GM18502 (cell line): ENCODE data around the gene NEMP2.

Experiments used
- ATAC-seq: cut with Tn5 transposase; IDR thresholded peaks from one replicate; pipeline ENCODE4 v1.9.1; 2021; ENCODE audit warnings: mild to moderate bottlenecking; ENCODE audit not compliant: unreplicated experiment, poor library complexity

Gene NEMP2

GRCh38 chr2:190462181-190462580 lies 72.3 kb downstream of the NEMP2 start:
- ATAC-seq = no peak

- ATAC-seq = no peak
These were observed 74.0 kb downstream of the NEMP2 start for GRCh38 chr2:190460487-190460886.

DNA sequence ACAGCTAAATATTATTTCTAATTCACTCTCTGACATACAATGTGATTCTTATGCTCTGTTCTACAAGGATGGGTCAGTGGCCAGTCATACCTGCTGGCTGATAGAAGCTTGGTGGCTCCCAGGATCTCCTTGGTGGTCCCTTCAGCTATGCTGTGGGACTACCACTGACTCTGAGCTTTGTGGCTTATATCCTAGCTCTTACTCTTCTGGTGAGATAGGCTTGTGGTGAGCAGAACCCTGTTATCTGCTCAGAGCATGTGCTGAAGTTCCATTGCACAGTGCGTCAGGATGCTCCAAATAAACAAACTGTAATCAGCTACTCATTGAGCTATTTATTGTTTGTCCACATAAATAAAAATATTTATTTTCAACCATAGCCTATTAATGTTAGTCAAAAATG lies 74.6 kb downstream of the NEMP2 start:
- no peak for ATAC-seq

DNA sequence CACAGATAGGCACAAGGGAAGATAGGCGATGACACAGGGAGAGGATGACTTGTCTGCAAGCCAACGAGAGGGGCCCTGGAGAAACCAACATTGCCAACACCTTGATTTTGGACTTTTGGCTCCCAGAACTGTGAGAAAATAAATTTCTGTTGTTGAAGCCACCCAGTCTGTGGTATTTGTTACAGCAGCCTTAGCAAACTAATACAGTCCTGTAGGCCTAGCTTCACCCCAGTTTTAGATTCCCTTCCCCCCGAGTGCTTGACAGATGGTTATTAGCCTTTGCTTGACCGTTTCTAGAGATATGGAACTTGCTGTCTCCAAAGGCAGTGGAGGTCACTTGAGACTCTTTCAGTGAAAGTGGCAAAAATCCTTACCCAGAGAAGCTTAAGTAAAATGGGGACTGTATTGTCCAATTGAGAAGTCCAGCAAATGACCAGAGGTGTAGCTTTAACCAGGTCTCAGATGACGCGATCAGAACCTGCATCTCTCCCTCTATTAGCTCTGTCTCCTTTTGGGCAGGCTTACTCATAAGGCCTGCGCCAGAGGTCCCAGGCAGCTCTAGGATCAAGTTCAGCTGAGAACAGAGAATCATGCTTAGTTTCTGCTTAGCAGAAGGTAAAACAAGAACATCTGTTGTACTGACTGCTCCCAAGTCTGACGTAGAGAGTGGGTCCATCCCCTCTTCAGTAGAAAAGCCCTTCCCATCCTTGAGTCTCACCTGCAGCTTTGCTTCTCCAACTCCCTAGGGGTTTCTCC lies 76.0 kb downstream of the NEMP2 start:
- no peak for ATAC-seq

GRCh38 chr2:190457256-190457655 lies 77.3 kb downstream of the NEMP2 start:
- ATAC-seq = no peak

- no peak for ATAC-seq
These were observed 77.7 kb downstream of the NEMP2 start for GRCh38 chr2:190456833-190457232.

DNA sequence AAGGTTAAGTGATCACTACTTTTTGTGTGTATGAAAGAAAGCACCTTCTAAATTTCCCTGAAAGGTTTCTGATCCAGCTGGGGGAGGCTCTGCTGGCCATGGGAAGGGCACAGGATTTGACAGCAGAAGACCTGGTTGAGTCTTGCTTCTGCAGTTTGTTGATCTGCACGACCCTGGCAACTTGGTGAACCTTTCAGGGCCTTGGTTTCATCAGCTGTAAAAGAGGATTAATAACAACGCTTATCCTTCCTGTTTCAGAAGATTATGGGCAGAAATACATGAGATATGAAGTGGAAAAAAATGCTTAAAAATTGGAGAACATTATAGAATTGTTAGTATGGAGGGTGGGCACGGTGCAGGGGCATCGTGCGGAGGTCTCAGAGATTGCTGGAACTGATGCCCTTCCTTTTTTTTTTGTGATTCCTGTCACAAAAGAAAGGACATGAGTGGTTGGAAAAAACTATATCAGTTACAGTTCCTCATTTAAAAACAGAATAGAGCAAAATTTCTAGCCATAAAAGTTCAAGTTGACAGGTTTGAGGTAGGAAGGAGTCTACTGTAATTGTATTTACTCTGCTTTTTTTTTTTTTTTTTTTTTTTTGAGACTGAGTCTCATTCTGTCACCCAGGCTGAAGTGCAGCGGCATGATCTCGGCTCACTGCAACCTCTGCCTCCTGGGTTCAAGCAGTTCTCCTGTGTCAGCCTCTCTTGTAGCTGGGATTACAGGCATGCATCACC lies 79.0 kb downstream of the NEMP2 start:
- ATAC-seq = no peak

DNA sequence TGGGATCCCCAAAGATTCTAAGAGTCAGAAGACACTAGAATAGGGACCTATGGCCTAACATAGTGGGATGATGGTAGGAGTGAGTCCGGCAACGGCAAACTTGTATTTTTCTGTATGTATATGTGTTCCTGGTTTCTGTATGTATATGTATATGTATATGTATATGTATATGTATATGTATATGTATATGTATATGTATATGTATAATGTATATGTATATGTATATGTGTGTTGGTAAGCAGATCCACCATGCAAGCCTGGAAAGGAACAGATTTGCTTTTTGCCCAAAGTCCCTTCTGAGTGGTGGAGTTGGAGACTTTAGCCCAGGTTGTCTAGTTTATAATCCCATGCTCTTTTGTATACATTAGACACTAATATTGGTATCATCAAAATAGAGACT lies 79.7 kb downstream of the NEMP2 start:
- ATAC-seq = no peak
